Measurements from ENCODE around the gene COL6A1. TPM values are rescaled to one million over a fixed set of nuclear protein-coding genes. Genes with fewer than 3 reads are reported as not detected.

Gene COL6A1
- total RNA-seq, 1 donor from 2014 or later, result 65.5 TPM

- Mint-ChIP-seq H3K27ac (ENCODE audit: unreplicated experiment) (no peak overlapping the region), H3K4me1 (ENCODE audit: unreplicated experiment) (no peaks in the 10 kb centered on the region), H3K36me3 (ENCODE audit: low read depth, unreplicated experiment) (no peaks in the 10 kb centered on the region), H3K4me3 (ENCODE audit: unreplicated experiment) (no peak overlapping the region), H3K9me3 (ENCODE audit: unreplicated experiment) (no peaks in the 10 kb centered on the region), H3K27me3 (ENCODE audit: unreplicated experiment) (no peaks in the 10 kb centered on the region)
- DNase-seq (ENCODE audit: low spot score), result no peak
- TF ChIP-seq CTCF (IDR thresholded peaks at IDR 0.05; ENCODE audit: unreplicated experiment), result no peak
These were observed 47.8 kb downstream of the COL6A1 start for GRCh38 chr21:46029186-46029924.

GRCh38 chr21:46031484-46031883, 49.9 kb downstream of the COL6A1 start:
- no peaks in the 10 kb centered on the region for H3K27me3 Mint-ChIP-seq (ENCODE audit: unreplicated experiment)
- no peak overlapping the region for H3K27ac Mint-ChIP-seq (ENCODE audit: unreplicated experiment)
- DNase-seq (ENCODE audit: low spot score), result no peak
- no peaks in the 10 kb centered on the region for H3K4me1 Mint-ChIP-seq (ENCODE audit: unreplicated experiment)
- no peak overlapping the region for H3K4me3 Mint-ChIP-seq (ENCODE audit: unreplicated experiment)
- H3K9me3 Mint-ChIP-seq (ENCODE audit: unreplicated experiment), result no peaks in the 10 kb centered on the region
- TF ChIP-seq CTCF (IDR thresholded peaks at IDR 0.05; ENCODE audit: unreplicated experiment), result no peak
- no peaks in the 10 kb centered on the region for H3K36me3 Mint-ChIP-seq (ENCODE audit: low read depth, unreplicated experiment)

GRCh38 chr21:46032100-46032499, 50.5 kb downstream of the COL6A1 start:
- Mint-ChIP-seq H3K27me3 (ENCODE audit: unreplicated experiment) (no peaks in the 10 kb centered on the region), H3K4me3 (ENCODE audit: unreplicated experiment) (no peak overlapping the region), H3K36me3 (ENCODE audit: low read depth, unreplicated experiment) (no peaks in the 10 kb centered on the region), H3K4me1 (ENCODE audit: unreplicated experiment) (no peaks in the 10 kb centered on the region), H3K9me3 (ENCODE audit: unreplicated experiment) (no peaks in the 10 kb centered on the region), H3K27ac (ENCODE audit: unreplicated experiment) (no peak overlapping the region)
- no peak for TF ChIP-seq CTCF (IDR thresholded peaks at IDR 0.05; ENCODE audit: unreplicated experiment)
- DNase-seq (ENCODE audit: low spot score), result no peak

GRCh38 chr21:46033410-46034400, 52.1 kb downstream of the COL6A1 start:
- no peak for DNase-seq (ENCODE audit: low spot score)
- TF ChIP-seq CTCF (IDR thresholded peaks at IDR 0.05; ENCODE audit: unreplicated experiment), result no peak
- H3K4me3 Mint-ChIP-seq (ENCODE audit: unreplicated experiment), result no peak overlapping the region
- H3K9me3 Mint-ChIP-seq (ENCODE audit: unreplicated experiment), result no peaks in the 10 kb centered on the region
- no peaks in the 10 kb centered on the region for H3K27me3 Mint-ChIP-seq (ENCODE audit: unreplicated experiment)
- H3K27ac Mint-ChIP-seq (ENCODE audit: unreplicated experiment), result no peak overlapping the region
- no peaks in the 10 kb centered on the region for H3K4me1 Mint-ChIP-seq (ENCODE audit: unreplicated experiment)
- H3K36me3 Mint-ChIP-seq (ENCODE audit: low read depth, unreplicated experiment), result no peaks in the 10 kb centered on the region

Measured in endothelial cell (in vitro differentiated cells).